HCT116 (cell line): ENCODE measurements around the gene ARHGEF12. TPM values are rescaled to one million over a fixed set of nuclear protein-coding genes. Genes with fewer than 3 reads are reported as not detected.

Source experiments
- ATAC-seq: fragments of 200-7000 bp; cut with Tn5 transposase; 2 replicates; pipeline ENCODE4 v1.9.1; 2020; ENCODE audit warnings: mild to moderate bottlenecking, moderate library complexity
- BruUV-seq: library from RNA; stranded (reverse); fragments of 400-500 nt; replicated peaks from 2 replicates; lab custom pipeline; 2021; lab: Mats Ljungman, UMichigan
- CTCF ChIA-PET: fragments of 300-600 bp; sonication (Branson Sonifier 250); formaldehyde crosslinking; loops from one replicate; lab custom pipeline; 2021; ENCODE audit warnings: antibody characterized with exemption; lab: Charles Lee
- POLR2A ChIA-PET: fragments of 300-600, 350-600 bp; sonication (Branson Sonifier 250); formaldehyde crosslinking; loops from one replicate; lab custom pipeline; 2021; ENCODE audit warnings: antibody characterized with exemption; lab: Charles Lee
- RAD21 ChIA-PET, 2 experiments: fragments of 300-600 bp; sonication (Branson Sonifier 250); formaldehyde crosslinking; loops; one replicate each; lab custom pipeline; 2023; ENCODE audit warnings: low total read pairs in 2 of 2; ENCODE audit not compliant: uncharacterized antibody in 2 of 2, unreplicated experiment in 2 of 2, low non-redundant PET in 1 of 2; lab: Charles Lee
- DNase-seq: peaks from one replicate; pipeline ENCODE4 v3.0.0-alpha.2; 2010; ENCODE audit warnings: low read depth, low spot score
- H2AFZ ChIP-seq: fragments of 200-600 bp; shearing (Covaris generic), sonication (generic); 2 replicates; pipeline ENCODE4 v1.6.1; 2017; ENCODE audit warnings: low read depth, mixed run types, mixed read lengths, antibody characterized with exemption, low read length; ENCODE audit not compliant: poor library complexity, severe bottlenecking
- H3K27ac ChIP-seq: 2 replicates; pipeline ENCODE4 v1.5.1; 2012; ENCODE audit warnings: low read depth, low read length
- H3K27me3 ChIP-seq: fragments of 200-600 bp; sonication (generic); 2 replicates; pipeline ENCODE4 v1.6.1; 2016; ENCODE audit warnings: mixed run types, low read length, mixed read lengths; ENCODE audit not compliant: insufficient read depth
- H3K36me3 ChIP-seq, 2 experiments: fragments of 200-500 bp in 1 of 2; fragments of 200-600 bp in 1 of 2; sonication (Bioruptor generic) in 1 of 2; sonication (generic) in 1 of 2; 2 replicates each; pipeline versions ENCODE4 v1.5.1 to v1.6.1; 2014 to 2016; ENCODE audit warnings: low read length in 2 of 2, inconsistent platforms in 1 of 2, mixed read lengths in 1 of 2, mixed run types in 1 of 2; ENCODE audit not compliant: insufficient read depth in 2 of 2, control insufficient read depth in 1 of 2
- H3K4me1 ChIP-seq, 2 experiments: fragments of 200-600 bp in 1 of 2; sonication (generic) in 1 of 2; 2 replicates each; pipeline versions ENCODE4 v1.5.1 to v1.6.1; 2012 to 2017; ENCODE audit warnings: low read length in 2 of 2, inconsistent platforms in 1 of 2, mild to moderate bottlenecking in 1 of 2, mixed read lengths in 1 of 2, mixed run types in 1 of 2, moderate library complexity in 1 of 2; ENCODE audit not compliant: insufficient read depth in 2 of 2, control insufficient read depth in 1 of 2
- H3K4me2 ChIP-seq: fragments of 200-600 bp; sonication (generic); 2 replicates; pipeline ENCODE4 v1.6.1; 2017; ENCODE audit warnings: mixed run types, low read length, mixed read lengths
- H3K4me3 ChIP-seq, 2 experiments: fragments of 200-600 bp in 1 of 2; sonication (generic) in 1 of 2; replicated peaks in 1 of 2; 2 replicates each; pipeline ENCODE4 v1.5.1; 2011 to 2016; ENCODE audit warnings: low read length in 2 of 2, control low read depth in 1 of 2, low read depth in 1 of 2, mild to moderate bottlenecking in 1 of 2, mixed read lengths in 1 of 2, mixed run types in 1 of 2
- H3K79me2 ChIP-seq: fragments of 200-600 bp; sonication (generic); 2 replicates; pipeline ENCODE4 v1.6.1; 2017; ENCODE audit warnings: mild to moderate bottlenecking, mixed run types, low read length, moderate library complexity, mixed read lengths; ENCODE audit not compliant: insufficient read depth
- H3K9ac ChIP-seq: fragments of 200-600 bp; sonication (generic); 2 replicates; pipeline ENCODE4 v1.6.1; 2016; ENCODE audit warnings: low read length, mixed read lengths
- H3K9me2 ChIP-seq: fragments of 200-600 bp; sonication (generic), shearing (Covaris generic); 2 replicates; pipeline ENCODE4 v1.6.1; 2017; ENCODE audit warnings: mixed run types, mild to moderate bottlenecking, moderate library complexity; ENCODE audit not compliant: insufficient read depth
- H3K9me3 ChIP-seq, 2 experiments: fragments of 200-500 bp in 1 of 2; fragments of 200-600 bp in 1 of 2; sonication (Bioruptor generic) in 1 of 2; sonication (generic) in 1 of 2; 2 replicates each; pipeline ENCODE4 v1.6.1; 2014 to 2017; ENCODE audit warnings: low read length in 2 of 2, mixed read lengths in 2 of 2, inconsistent platforms in 1 of 2, low read depth in 1 of 2, mild to moderate bottlenecking in 1 of 2, mixed run types in 1 of 2, moderate library complexity in 1 of 2; ENCODE audit not compliant: control insufficient read depth in 1 of 2, insufficient read depth in 1 of 2
- H4K20me1 ChIP-seq: fragments of 200-600 bp; sonication (generic), shearing (Covaris generic); 2 replicates; pipeline ENCODE4 v1.6.1; 2017; ENCODE audit warnings: mixed run types, mild to moderate bottlenecking, moderate library complexity; ENCODE audit not compliant: insufficient read depth
- CBX3 ChIP-seq: IDR thresholded peaks from 2 replicates; pipeline ENCODE4 v1.6.1; 2012; ENCODE audit warnings: low read depth
- EGR1 ChIP-seq: IDR thresholded peaks from 2 replicates; pipeline ENCODE4 v1.6.1; 2012; ENCODE audit warnings: low read depth
- EZH2 ChIP-seq: fragments of 200-600 bp; sonication (generic); IDR thresholded peaks from 2 replicates; pipeline ENCODE4 v1.6.1; 2017; ENCODE audit warnings: antibody characterized with exemption, mixed run types
- EZH2phosphoT487 ChIP-seq: fragments of 200-600 bp; IDR thresholded peaks from 2 replicates; pipeline ENCODE4 v1.6.1; 2018; ENCODE audit warnings: antibody characterized with exemption, borderline replicate concordance
- FOSL1 ChIP-seq: IDR thresholded peaks from 2 replicates; pipeline ENCODE4 v1.6.1; 2012; ENCODE audit warnings: low read depth
- JUND ChIP-seq: IDR thresholded peaks from 2 replicates; pipeline ENCODE4 v1.6.1; 2012
- POLR2A ChIP-seq: IDR thresholded peaks from 2 replicates; pipeline ENCODE4 v1.7.0; 2011; ENCODE audit warnings: borderline replicate concordance; ENCODE audit not compliant: insufficient read depth, insufficient read length; ENCODE audit errors: extremely low read depth
- TCF7L2 ChIP-seq: IDR thresholded peaks from 2 replicates; pipeline ENCODE4 v1.7.0; 2011; ENCODE audit warnings: borderline replicate concordance, inconsistent platforms; ENCODE audit not compliant: insufficient read depth, insufficient read length; ENCODE audit errors: extremely low read depth
- ZFX ChIP-seq: fragments of 450-650 bp; IDR thresholded peaks from 2 replicates; pipeline ENCODE4 v1.6.1; 2017
- ZNF274 ChIP-seq: fragments of 200-500 bp; sonication (Bioruptor generic); IDR thresholded peaks from 2 replicates; pipeline ENCODE4 v1.6.1; 2014; ENCODE audit warnings: mild to moderate bottlenecking, low read depth, low read length, inconsistent platforms
- intact Hi-C: fragments of 100-400 bp; cut with micrococcal nuclease; formaldehyde crosslinking; loops from 2 replicates; pipeline ENCODE4 v1.10.0; 2022
- total RNA-seq: library from RNA; stranded (reverse); gene quantifications from one replicate; pipeline ENCODE4 v1.2.1, GENCODE V29; 2021; ENCODE audit not compliant: unreplicated experiment
- TF ChIP-seq, protein P1 (sequence below): IDR thresholded peaks from 2 replicates; pipeline ENCODE4 v1.6.1; 2011; ENCODE audit warnings: mild to moderate bottlenecking, low read length, moderate library complexity; ENCODE audit not compliant: insufficient replicate concordance; ENCODE audit errors: extremely low read depth
- TF ChIP-seq, protein P2 (sequence below), 3 experiments: fragments of 200-600 bp in 1 of 3; sonication (generic) in 1 of 3; IDR thresholded peaks in 2 of 3; conservative IDR thresholded peaks in 1 of 3; 2 replicates each; pipeline ENCODE4 v1.5.1; 2012 to 2017; ENCODE audit warnings: low read depth in 2 of 3, low read length in 2 of 3, antibody characterized with exemption in 1 of 3, borderline replicate concordance in 1 of 3, control low read depth in 1 of 3, mild to moderate bottlenecking in 1 of 3, mixed read lengths in 1 of 3, mixed run types in 1 of 3, moderate library complexity in 1 of 3; ENCODE audit not compliant: insufficient read depth in 1 of 3
- TF ChIP-seq, protein P3 (sequence below): IDR thresholded peaks from 2 replicates; pipeline ENCODE4 v1.6.1; 2012
- TF ChIP-seq, protein P4 (sequence below): IDR thresholded peaks from 2 replicates; pipeline ENCODE4 v1.6.1; 2012

The ARHGEF12 gene
- total RNA-seq, 1 experiment from 2014 or later = 81.4 TPM

DNA sequence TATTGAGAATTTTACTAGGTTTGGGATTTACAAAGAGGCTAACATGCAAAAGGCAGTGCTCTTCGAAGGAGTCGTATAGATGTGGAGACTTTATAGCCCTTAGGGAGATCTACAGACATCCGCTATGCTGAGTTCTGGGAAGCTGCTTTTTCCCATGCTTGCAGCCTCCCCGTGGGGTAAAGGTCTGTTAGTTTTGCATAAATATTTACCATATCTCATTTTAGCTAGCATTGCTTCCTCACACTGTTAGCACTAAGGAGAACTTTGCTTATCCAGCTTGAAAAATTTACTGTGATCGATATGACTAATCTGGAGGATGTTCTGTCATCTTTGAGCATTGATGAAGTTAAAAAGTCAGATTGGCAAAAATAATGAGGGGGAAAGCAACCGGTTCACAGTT is 18.6 kb downstream of the ARHGEF12 start:
- RAD21 ChIA-PET = no interaction called here

DNA sequence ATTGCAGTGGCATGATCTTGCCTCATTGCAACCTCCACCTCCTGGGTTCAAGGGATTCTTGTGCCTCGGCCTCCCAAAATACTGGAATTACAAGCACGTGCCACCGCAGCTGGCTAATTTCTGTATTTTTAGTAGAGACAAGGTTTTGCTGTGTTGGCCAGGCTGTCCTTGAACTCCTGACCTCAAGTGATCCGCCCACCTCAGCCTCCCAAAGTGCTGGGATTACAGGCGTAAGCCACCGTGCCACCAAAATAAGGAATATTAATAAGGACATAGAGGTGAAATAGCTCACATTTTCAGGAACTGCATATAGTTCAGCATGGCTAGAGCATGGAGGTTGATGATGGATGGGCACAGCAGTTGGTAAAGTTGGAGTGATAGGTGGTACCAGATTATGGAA is 21.4 kb downstream of the ARHGEF12 start:
- Histone ChIP-seq H3K36me3 (no peaks in the 10 kb centered on the region; a peak in 1 of 4 replicates), H3K79me2 (peaks cover 99% of the 10 kb centered on the region), H3K27ac (no peak overlapping the region), H4K20me1 (0 out of 2 replicates have a peak, but pooled peaks cover 6% of the 10 kb centered on the region)
- CTCF ChIA-PET = no interaction called here
- POLR2A ChIA-PET = no interaction called here
- no peak for DNase-seq
- TF ChIP-seq ZNF274 (no peak), EZH2 (no peak), TCF7L2 (no peak), EZH2phosphoT487 (no peak), POLR2A (no peak), ZFX (no peak), CBX3 (no peak), JUND (no peak), FOSL1 (no peak)
- TF ChIP-seq, protein P1, sequence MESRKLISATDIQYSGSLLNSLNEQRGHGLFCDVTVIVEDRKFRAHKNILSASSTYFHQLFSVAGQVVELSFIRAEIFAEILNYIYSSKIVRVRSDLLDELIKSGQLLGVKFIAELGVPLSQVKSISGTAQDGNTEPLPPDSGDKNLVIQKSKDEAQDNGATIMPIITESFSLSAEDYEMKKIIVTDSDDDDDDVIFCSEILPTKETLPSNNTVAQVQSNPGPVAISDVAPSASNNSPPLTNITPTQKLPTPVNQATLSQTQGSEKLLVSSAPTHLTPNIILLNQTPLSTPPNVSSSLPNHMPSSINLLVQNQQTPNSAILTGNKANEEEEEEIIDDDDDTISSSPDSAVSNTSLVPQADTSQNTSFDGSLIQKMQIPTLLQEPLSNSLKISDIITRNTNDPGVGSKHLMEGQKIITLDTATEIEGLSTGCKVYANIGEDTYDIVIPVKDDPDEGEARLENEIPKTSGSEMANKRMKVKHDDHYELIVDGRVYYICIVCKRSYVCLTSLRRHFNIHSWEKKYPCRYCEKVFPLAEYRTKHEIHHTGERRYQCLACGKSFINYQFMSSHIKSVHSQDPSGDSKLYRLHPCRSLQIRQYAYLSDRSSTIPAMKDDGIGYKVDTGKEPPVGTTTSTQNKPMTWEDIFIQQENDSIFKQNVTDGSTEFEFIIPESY = no peak
- TF ChIP-seq, protein P2, sequence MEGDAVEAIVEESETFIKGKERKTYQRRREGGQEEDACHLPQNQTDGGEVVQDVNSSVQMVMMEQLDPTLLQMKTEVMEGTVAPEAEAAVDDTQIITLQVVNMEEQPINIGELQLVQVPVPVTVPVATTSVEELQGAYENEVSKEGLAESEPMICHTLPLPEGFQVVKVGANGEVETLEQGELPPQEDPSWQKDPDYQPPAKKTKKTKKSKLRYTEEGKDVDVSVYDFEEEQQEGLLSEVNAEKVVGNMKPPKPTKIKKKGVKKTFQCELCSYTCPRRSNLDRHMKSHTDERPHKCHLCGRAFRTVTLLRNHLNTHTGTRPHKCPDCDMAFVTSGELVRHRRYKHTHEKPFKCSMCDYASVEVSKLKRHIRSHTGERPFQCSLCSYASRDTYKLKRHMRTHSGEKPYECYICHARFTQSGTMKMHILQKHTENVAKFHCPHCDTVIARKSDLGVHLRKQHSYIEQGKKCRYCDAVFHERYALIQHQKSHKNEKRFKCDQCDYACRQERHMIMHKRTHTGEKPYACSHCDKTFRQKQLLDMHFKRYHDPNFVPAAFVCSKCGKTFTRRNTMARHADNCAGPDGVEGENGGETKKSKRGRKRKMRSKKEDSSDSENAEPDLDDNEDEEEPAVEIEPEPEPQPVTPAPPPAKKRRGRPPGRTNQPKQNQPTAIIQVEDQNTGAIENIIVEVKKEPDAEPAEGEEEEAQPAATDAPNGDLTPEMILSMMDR (IDR thresholded peaks at IDR 0.05 in 2 of 3, conservative IDR thresholded peaks at IDR 0.05 in 1 of 3; ENCODE audit: borderline replicate concordance in 1 of 3, insufficient read depth in 1 of 3, low read depth in 2 of 3, low read length in 2 of 3) = no peak
- TF ChIP-seq, protein P3, sequence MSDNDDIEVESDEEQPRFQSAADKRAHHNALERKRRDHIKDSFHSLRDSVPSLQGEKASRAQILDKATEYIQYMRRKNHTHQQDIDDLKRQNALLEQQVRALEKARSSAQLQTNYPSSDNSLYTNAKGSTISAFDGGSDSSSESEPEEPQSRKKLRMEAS = no peak
- TF ChIP-seq, all 23 proteins: peak for 0
- intact Hi-C loops = no loop called here
- H3K27me3 ChIP-seq = no peaks in the 10 kb centered on the region
- BruUV-seq = no TSS peak
- H3K9me3 ChIP-seq = no peaks in the 10 kb centered on the region
- H2AFZ ChIP-seq = no peak overlapping the region
- peaks cover 7 to 17% of the 10 kb centered on the region in 2 experiments for H3K4me1 ChIP-seq
- no peak for ATAC-seq
- RAD21 ChIA-PET = no interaction called here
- H3K9ac ChIP-seq = no peak overlapping the region
- no peak overlapping the region for H3K4me2 ChIP-seq
- no peaks in the 10 kb centered on the region for H3K9me2 ChIP-seq
- H3K4me3 ChIP-seq = no peak overlapping the region

More for the DNA sequence above, 18.6 kb downstream of the ARHGEF12 start:
- Histone ChIP-seq H3K27ac (no peak overlapping the region), H3K79me2 (peaks cover 90% of the 10 kb centered on the region), H3K9ac (no peak overlapping the region)
- TF ChIP-seq ZNF274 (no peak), EGR1 (no peak)
- TF ChIP-seq, protein P4, sequence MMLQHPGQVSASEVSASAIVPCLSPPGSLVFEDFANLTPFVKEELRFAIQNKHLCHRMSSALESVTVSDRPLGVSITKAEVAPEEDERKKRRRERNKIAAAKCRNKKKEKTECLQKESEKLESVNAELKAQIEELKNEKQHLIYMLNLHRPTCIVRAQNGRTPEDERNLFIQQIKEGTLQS = no peak
- TF ChIP-seq, all 23 proteins: peak for 0
- Histone ChIP-seq H3K4me3 (no peak overlapping the region), H2AFZ (no peak overlapping the region), H3K9me2 (no peaks in the 10 kb centered on the region), H3K36me3 (no peaks in the 10 kb centered on the region; a peak in 1 of 4 replicates), H3K4me2 (no peak overlapping the region), H3K27me3 (no peaks in the 10 kb centered on the region), H3K9me3 (no peaks in the 10 kb centered on the region), H3K4me1 (peaks cover 29 to 43% of the 10 kb centered on the region in 2 experiments), H4K20me1 (0 out of 2 replicates have a peak, but pooled peaks cover 4% of the 10 kb centered on the region)
- intact Hi-C loops = no loop called here
- DNase-seq (no peak), ATAC-seq (no peak)
- no TSS peak for BruUV-seq
- POLR2A ChIA-PET = no interaction called here
- CTCF ChIA-PET = no interaction called here
